Measurements from ENCODE around the gene FAM53B. TPM values are rescaled to one million over a fixed set of nuclear protein-coding genes. Genes with fewer than 3 reads are reported as not detected.

Gene FAM53B
- total and polyA plus RNA-seq, 8 donors: 12.8 to 34.6 (median 23.0) TPM

DNA sequence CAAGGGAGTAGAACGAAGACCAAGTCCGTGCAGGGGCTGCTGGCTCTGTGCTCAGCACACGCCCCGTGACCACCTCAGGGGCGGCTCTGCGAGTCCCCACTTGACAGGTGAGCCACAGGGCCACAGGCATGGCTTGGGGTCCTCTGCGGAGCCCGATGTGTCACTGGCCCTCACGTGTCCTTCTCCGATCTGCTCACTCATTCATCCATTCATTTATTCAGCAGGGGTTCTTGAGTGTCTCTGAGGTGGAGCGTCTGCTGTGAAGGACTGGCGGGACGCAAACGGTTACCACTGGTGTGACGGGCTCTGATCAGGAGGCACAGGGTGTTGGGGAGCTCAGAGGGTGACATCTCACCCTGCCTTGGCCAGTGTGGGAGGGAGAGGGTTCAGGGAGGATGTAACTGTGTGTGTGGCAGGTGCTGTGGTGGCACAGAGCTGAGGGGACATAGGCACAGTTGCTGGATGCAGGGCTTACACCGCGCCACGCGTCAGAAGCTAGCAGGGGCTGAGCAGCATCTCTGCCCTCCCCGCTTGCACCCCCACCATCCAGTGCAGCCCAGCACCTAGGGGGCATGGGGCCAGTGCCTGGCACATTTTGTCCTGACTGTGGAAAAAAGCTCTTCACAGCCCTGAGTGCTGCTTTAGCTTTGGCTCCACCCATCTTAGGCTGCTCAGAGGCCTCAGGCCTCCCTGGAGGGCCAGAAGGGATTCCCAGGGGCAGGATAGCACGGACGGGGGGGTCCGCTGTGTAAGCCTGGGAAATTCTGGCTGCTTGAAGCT is 165.8 kb downstream of the FAM53B start:
- ATAC-seq: peak; percentile 82

DNA sequence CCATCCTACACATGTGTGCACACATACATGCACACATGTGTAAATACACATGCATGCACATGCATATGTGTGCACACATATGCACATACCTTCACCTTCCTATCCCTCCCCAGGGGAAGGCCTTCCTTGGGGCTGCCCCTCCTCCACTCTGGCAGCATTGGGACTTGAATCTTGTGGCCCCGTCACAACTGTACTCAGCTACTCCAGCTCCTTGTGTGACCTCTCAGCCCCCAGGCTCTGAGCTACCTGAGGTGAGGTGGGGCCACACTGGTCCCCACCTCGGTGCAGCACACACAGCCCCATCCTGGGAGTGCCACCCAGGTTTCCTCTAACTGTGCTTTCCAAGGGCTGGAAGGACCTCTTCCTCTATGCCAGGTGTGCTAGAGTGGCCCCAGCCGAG is 166.5 kb downstream of the FAM53B start:
- Histone ChIP-seq H3K4me1 (no peaks in the 10 kb centered on the region), H3K4me3 (no peak overlapping the region), H3K27me3 (no peaks in the 10 kb centered on the region), H3K36me3 (no peaks in the 10 kb centered on the region), H3K9me3 (no peaks in the 10 kb centered on the region), H3K27ac (no peak overlapping the region)
- intact Hi-C loops (cut with DNase I): no loop called here
- no peak for TF ChIP-seq CTCF (IDR thresholded peaks at IDR 0.05)
- ATAC-seq (no peak), DNase-seq (peak in 2 of 4 donors; percentile 21 to 25)

More for the DNA sequence above, 165.8 kb downstream of the FAM53B start:
- H3K4me3 ChIP-seq: no peak overlapping the region
- H3K27ac ChIP-seq: no peak overlapping the region
- no peaks in the 10 kb centered on the region for H3K36me3 ChIP-seq
- intact Hi-C loops (cut with DNase I): no loop called here
- no peaks in the 10 kb centered on the region for H3K9me3 ChIP-seq
- H3K27me3 ChIP-seq: no peaks in the 10 kb centered on the region
- DNase-seq: peak in 2 of 4 donors; percentile 29 to 45
- TF ChIP-seq CTCF (IDR thresholded peaks at IDR 0.05): no peak
- no peaks in the 10 kb centered on the region for H3K4me1 ChIP-seq

GRCh38 chr10:124576526-124577420 is 167.4 kb downstream of the FAM53B start:
- no peak for TF ChIP-seq CTCF (IDR thresholded peaks at IDR 0.05)
- H3K36me3 ChIP-seq: no peaks in the 10 kb centered on the region
- H3K9me3 ChIP-seq: no peaks in the 10 kb centered on the region
- no peaks in the 10 kb centered on the region for H3K27me3 ChIP-seq
- no peak overlapping the region for H3K4me3 ChIP-seq
- intact Hi-C loops (cut with DNase I): no loop called here
- ATAC-seq (no peak), DNase-seq (peak in 1 of 4 donors; percentile 61)
- H3K4me1 ChIP-seq: no peaks in the 10 kb centered on the region
- no peak overlapping the region for H3K27ac ChIP-seq

DNA sequence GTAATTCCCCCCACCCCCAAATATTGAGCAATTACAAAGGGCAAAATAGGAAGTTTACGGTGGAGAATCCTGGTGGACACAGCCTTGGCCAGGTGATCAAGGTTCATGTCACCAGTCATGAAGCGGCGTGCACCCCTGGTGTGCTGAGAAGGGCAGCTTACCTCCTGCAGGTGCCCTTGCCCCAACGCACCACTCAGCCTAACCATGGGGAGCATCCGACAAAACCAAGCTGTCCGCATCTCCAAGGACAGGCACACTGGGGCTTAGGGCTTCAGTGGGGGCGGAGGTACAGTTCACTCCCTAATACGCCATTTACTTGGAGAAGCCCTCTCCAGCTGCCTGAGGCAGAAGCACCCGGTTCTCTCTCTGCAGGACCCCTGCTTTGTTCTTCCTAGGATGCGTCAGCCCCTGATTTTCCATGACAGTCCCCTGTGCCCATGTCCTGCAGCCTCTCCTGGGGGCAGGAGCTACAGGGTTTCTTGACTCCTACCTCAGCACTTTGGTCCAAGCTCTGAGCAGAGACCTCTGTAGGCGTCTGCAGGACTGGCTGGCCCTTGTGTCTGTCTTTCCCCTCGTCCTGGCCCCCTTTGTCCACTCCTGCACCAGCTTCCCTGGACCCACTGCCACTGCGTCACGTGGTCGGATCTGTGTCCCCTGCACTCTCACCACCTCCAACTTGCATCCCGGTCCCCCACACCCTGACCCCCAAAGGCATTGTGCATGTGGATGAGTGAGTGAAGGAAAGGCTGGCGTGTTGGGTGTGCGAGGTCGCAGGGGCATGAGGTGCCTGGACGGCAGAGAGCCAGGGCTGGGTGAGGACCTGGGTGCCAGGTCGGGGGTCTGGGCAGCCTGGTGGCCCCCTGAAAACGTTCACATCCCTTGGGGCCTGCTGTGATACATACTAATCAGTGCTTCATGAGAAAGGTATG is 168.8 kb downstream of the FAM53B start:
- ATAC-seq (no peak), DNase-seq (peak in 2 of 4 donors; percentile 21 to 63)
- no peak for TF ChIP-seq CTCF (IDR thresholded peaks at IDR 0.05)
- no peaks in the 10 kb centered on the region for H3K4me1 ChIP-seq
- no peak overlapping the region for H3K27ac ChIP-seq
- intact Hi-C loops (cut with DNase I): no loop called here
- H3K9me3 ChIP-seq: no peaks in the 10 kb centered on the region
- H3K36me3 ChIP-seq: no peaks in the 10 kb centered on the region
- no peaks in the 10 kb centered on the region for H3K27me3 ChIP-seq
- H3K4me3 ChIP-seq: no peak overlapping the region
